Measurements from ENCODE around the gene DYRK4. TPM values are rescaled to one million over a fixed set of nuclear protein-coding genes. Genes with fewer than 3 reads are reported as not detected.

The DYRK4 gene
- total RNA-seq, 2 experiments from 2014 or later, result 35.0 TPM

DNA sequence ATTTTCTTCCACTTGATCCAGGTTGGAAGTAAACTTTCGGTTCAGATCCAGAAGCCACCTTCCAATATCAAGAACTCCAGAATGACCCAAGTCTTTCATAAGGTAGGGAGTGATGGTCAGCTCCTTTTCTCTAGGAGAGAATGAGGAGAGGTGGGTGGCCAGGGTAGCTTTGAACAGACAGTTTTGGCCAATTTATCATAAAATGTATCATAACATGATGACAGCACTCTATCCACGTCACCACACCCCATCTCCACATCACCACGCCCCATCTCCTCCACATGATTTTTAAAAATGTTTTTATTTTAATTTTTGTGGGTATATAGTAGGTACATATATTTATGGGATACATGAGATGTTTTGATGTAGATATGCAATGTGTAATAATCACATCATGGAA lies 26.9 kb downstream of the DYRK4 start:
- DNase-seq (no peak), ATAC-seq (no peak)
- no peaks in the 10 kb centered on the region for H3K4me1 Mint-ChIP-seq (ENCODE audit: low read depth)
- intact Hi-C loops (cut with micrococcal nuclease), result no loop called here
- ChIA-PET CTCF (interaction anchor here (0.9 to 1.4 kb wide), 2 partner anchors 37 to 166 kb away, joined by 3 read pairs; no protein-coding TSS in a partner anchor), POLR2A (no interaction called here)
- H3K9me3 Mint-ChIP-seq, result no peaks in the 10 kb centered on the region
- H3K36me3 Mint-ChIP-seq (ENCODE audit: low read depth), result no peaks in the 10 kb centered on the region
- peaks cover 2% of the 10 kb centered on the region for H3K27me3 Mint-ChIP-seq
- TF ChIP-seq, protein P1, sequence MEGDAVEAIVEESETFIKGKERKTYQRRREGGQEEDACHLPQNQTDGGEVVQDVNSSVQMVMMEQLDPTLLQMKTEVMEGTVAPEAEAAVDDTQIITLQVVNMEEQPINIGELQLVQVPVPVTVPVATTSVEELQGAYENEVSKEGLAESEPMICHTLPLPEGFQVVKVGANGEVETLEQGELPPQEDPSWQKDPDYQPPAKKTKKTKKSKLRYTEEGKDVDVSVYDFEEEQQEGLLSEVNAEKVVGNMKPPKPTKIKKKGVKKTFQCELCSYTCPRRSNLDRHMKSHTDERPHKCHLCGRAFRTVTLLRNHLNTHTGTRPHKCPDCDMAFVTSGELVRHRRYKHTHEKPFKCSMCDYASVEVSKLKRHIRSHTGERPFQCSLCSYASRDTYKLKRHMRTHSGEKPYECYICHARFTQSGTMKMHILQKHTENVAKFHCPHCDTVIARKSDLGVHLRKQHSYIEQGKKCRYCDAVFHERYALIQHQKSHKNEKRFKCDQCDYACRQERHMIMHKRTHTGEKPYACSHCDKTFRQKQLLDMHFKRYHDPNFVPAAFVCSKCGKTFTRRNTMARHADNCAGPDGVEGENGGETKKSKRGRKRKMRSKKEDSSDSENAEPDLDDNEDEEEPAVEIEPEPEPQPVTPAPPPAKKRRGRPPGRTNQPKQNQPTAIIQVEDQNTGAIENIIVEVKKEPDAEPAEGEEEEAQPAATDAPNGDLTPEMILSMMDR (IDR thresholded peaks at IDR 0.05), result no peak
- no peak overlapping the region for H3K4me3 Mint-ChIP-seq
- no peak overlapping the region for H3K27ac Mint-ChIP-seq

DNA sequence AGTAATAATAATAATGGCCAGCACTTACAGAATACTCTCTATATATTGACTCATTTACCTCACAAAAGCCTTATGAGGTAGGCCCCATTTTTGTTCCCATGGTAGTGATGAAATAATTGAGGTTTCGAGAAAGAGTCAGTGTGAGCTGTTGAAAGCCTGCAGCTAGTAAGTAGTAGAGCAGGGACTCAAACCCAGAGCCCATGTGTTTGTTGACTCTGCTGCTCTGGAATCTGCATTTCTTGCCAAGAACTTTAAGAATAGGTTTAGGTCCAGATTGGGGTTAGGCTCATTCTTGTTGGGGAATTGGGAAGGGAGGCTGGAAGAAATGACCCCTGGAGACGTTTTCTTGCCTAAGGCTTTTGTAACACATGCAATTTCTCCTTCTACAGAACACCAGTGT lies 27.9 kb downstream of the DYRK4 start:
- Mint-ChIP-seq H3K36me3 (ENCODE audit: low read depth) (no peaks in the 10 kb centered on the region), H3K27me3 (no peaks in the 10 kb centered on the region), H3K4me1 (ENCODE audit: low read depth) (no peaks in the 10 kb centered on the region), H3K4me3 (no peak overlapping the region), H3K9me3 (no peaks in the 10 kb centered on the region), H3K27ac (no peak overlapping the region)
- ATAC-seq, result no peak
- TF ChIP-seq, protein P1 (IDR thresholded peaks at IDR 0.05), result no peak
- no peak for DNase-seq
- ChIA-PET CTCF (interaction anchor here (1.7 kb wide), 1 partner anchor 14 kb away, joined by 4 read pairs; no protein-coding TSS in a partner anchor), POLR2A (no interaction called here)
- intact Hi-C loops (cut with micrococcal nuclease), result no loop called here

DNA sequence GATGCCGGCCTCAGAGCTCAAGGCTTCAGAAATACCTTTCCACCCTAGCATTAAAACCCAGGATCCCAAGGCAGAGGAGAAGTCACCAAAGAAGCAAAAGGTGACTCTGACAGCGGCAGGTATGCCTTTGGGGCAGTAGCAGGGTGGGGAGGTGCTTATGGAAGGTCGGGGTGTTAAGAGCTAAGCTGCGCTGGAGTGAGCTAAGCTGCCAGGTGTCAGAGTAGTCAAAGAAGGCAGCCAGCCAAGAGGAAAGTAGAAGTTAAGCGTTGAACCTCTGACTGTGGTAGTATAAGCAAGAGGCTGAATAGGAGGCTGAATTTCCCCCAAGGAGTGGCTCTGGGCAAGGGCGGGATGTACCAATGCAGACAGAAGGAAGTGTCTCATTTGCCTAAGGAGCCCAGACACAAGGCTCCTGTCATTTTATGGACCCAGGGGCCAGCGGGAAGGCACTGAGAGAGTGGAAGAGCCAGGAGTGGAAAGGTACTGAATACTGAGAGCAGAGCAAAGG lies 29.2 kb downstream of the DYRK4 start:
- Mint-ChIP-seq H3K4me3 (no peak overlapping the region), H3K36me3 (ENCODE audit: low read depth) (no peaks in the 10 kb centered on the region), H3K9me3 (no peaks in the 10 kb centered on the region), H3K27me3 (no peaks in the 10 kb centered on the region), H3K4me1 (ENCODE audit: low read depth) (no peaks in the 10 kb centered on the region), H3K27ac (no peak overlapping the region)
- ATAC-seq, result no peak
- TF ChIP-seq, protein P1 (IDR thresholded peaks at IDR 0.05), result no peak
- no peak for DNase-seq
- POLR2A ChIA-PET, result interaction anchor here (1.6 kb wide), 1 partner anchor 14 kb away, joined by 4 read pairs; no protein-coding TSS in a partner anchor
- intact Hi-C loops (cut with micrococcal nuclease), result no loop called here
- CTCF ChIA-PET, result interaction anchor here (1.7 kb wide), 1 partner anchor 12 kb away, joined by 4 read pairs; no protein-coding TSS in a partner anchor

DNA sequence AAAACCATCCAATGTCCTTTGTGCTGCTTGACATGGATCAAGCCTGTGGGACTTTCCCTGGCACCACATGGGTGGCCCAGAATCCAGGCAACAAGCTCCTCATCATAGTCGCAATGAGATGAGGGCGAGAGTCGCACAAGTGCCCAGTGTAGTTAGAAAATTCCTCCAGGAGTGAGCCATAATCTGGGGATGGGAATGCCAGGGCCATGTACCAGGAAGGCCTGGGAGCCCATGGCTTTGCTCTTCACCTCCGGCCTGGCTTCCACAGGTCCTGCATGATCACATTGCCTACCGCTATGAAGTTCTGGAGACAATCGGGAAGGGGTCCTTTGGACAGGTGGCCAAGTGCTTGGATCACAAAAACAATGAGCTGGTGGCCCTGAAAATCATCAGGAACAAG lies 33.9 kb downstream of the DYRK4 start:
- ATAC-seq, result no peak
- POLR2A ChIA-PET, result no interaction called here

DNA sequence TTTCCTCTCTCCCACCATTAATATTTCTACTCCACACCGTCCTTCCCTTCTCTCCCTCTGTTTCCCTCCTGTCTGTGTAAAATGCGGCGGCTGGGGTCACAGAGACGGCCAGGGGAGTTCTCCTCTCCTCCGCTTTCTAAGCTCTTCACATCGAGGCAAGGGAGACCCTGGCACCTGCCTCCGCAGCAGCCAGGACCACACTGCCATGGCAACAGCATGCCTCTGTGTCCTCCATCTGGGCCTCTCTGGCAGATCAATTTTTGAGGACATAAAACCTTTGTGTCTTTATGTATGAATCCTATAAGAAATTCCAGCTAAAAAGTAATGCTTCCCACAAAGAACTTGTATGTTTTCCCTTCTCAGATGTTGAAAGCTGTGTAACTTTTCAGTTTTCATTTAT lies 41.4 kb downstream of the DYRK4 start:
- ATAC-seq, result no peak
- no peak for DNase-seq
- CTCF ChIA-PET, result interaction anchor here (0.9 to 5.5 kb wide), 3 partner anchors 9 to 207 kb away, joined by 3 to 34 read pairs (median 4); no protein-coding TSS in a partner anchor
- H3K36me3 Mint-ChIP-seq (ENCODE audit: low read depth), result no peaks in the 10 kb centered on the region
- no peak overlapping the region for H3K4me3 Mint-ChIP-seq
- POLR2A ChIA-PET, result no interaction called here
- TF ChIP-seq, protein P1 (IDR thresholded peaks at IDR 0.05), result no peak
- no peak overlapping the region for H3K27ac Mint-ChIP-seq
- no peaks in the 10 kb centered on the region for H3K9me3 Mint-ChIP-seq
- peaks cover 23% of the 10 kb centered on the region for H3K4me1 Mint-ChIP-seq (ENCODE audit: low read depth)
- intact Hi-C loops (cut with micrococcal nuclease), result loop anchor here (10.0 kb wide), 1 partner anchor 151 kb away; no protein-coding TSS in a partner anchor
- H3K27me3 Mint-ChIP-seq, result peaks cover 3% of the 10 kb centered on the region

More for the DNA sequence above, 33.9 kb downstream of the DYRK4 start:
- no peak overlapping the region for H3K27ac Mint-ChIP-seq
- CTCF ChIA-PET, result interaction anchor here (1.1 to 6.0 kb wide), 2 partner anchors 8 to 262 kb away, joined by 3 to 34 read pairs; no protein-coding TSS in a partner anchor
- H3K4me3 Mint-ChIP-seq, result no peak overlapping the region
- H3K4me1 Mint-ChIP-seq (ENCODE audit: low read depth), result no peaks in the 10 kb centered on the region
- no peaks in the 10 kb centered on the region for H3K27me3 Mint-ChIP-seq
- TF ChIP-seq, protein P1 (IDR thresholded peaks at IDR 0.05), result no peak
- no peaks in the 10 kb centered on the region for H3K36me3 Mint-ChIP-seq (ENCODE audit: low read depth)
- DNase-seq, result no peak
- no peaks in the 10 kb centered on the region for H3K9me3 Mint-ChIP-seq
- intact Hi-C loops (cut with micrococcal nuclease), result no loop called here

All from activated CD8-positive, alpha-beta T cell treated with anti-CD3 and anti-CD28 coated beads for 36 hours (primary cell).